Liver (tissue), 9 donors: ENCODE measurements around the gene DUSP1. TPM values are rescaled to one million over a fixed set of nuclear protein-coding genes. Genes with fewer than 3 reads are reported as not detected.

Experiments
- DNase-seq: peaks from one replicate; pipeline ENCODE4 v3.0.0-alpha.2; 2017; ENCODE audit warnings: low spot score
- H3K27ac ChIP-seq, 2 donors: one replicate each; pipeline ENCODE4 v1.7.0; 2013; ENCODE audit warnings: inconsistent platforms in 2 of 2, low read length in 2 of 2, control low read depth in 1 of 2, low read depth in 1 of 2, mild to moderate bottlenecking in 1 of 2
- H3K27me3 ChIP-seq, 4 donors: one replicate each; pipeline versions ENCODE4 v1.6.1 to v1.7.0; 2013; ENCODE audit warnings: low read length in 3 of 4, inconsistent platforms in 1 of 4, mild to moderate bottlenecking in 1 of 4, moderate library complexity in 1 of 4; ENCODE audit not compliant: control insufficient read depth in 4 of 4, insufficient read depth in 4 of 4
- H3K36me3 ChIP-seq, 4 donors: one replicate each; pipeline versions ENCODE4 v1.6.1 to v1.7.0; 2013; ENCODE audit warnings: low read length in 3 of 4, mild to moderate bottlenecking in 3 of 4, low read depth in 1 of 4, moderate library complexity in 1 of 4; ENCODE audit not compliant: control insufficient read depth in 4 of 4, insufficient read depth in 3 of 4
- H3K4me1 ChIP-seq, 4 donors: one replicate each; pipeline versions ENCODE4 v1.6.1 to v1.7.0; 2013; ENCODE audit warnings: low read length in 3 of 4, mild to moderate bottlenecking in 3 of 4, moderate library complexity in 1 of 4; ENCODE audit not compliant: control insufficient read depth in 4 of 4, insufficient read depth in 4 of 4
- H3K4me3 ChIP-seq, 3 donors: one replicate each; pipeline versions ENCODE4 v1.6.1 to v1.7.0; 2013; ENCODE audit warnings: low read length in 3 of 3, control low read depth in 1 of 3, low read depth in 1 of 3, mild to moderate bottlenecking in 1 of 3
- H3K9ac ChIP-seq, 2 donors: one replicate each; pipeline ENCODE4 v1.7.0; 2013; ENCODE audit warnings: low read length in 2 of 2, mild to moderate bottlenecking in 2 of 2, moderate library complexity in 2 of 2, control low read depth in 1 of 2, low read depth in 1 of 2
- H3K9me3 ChIP-seq, 4 donors: one replicate each; pipeline versions ENCODE4 v1.6.1 to v1.7.0; 2013; ENCODE audit warnings: low read length in 3 of 4; ENCODE audit not compliant: control insufficient read depth in 4 of 4
- EGR1 ChIP-seq, 2 donors: IDR thresholded peaks; 2 replicates each; pipeline ENCODE4 v1.6.1; 2016 to 2018; ENCODE audit warnings: antibody characterized with exemption in 2 of 2, low read depth in 2 of 2
- FOXA1 ChIP-seq: IDR thresholded peaks from 2 replicates; pipeline ENCODE4 v1.6.1; 2016; ENCODE audit warnings: antibody characterized with exemption
- FOXA2 ChIP-seq: IDR thresholded peaks from 2 replicates; pipeline ENCODE4 v1.6.1; 2016; ENCODE audit warnings: antibody characterized with exemption
- GABPA ChIP-seq, 2 donors: IDR thresholded peaks in 1 of 2; conservative IDR thresholded peaks in 1 of 2; 2 replicates each; pipeline ENCODE4 v1.6.1; 2016; ENCODE audit warnings: antibody characterized with exemption in 2 of 2, mild to moderate bottlenecking in 1 of 2, moderate library complexity in 1 of 2
- HNF4A ChIP-seq, 2 donors: conservative IDR thresholded peaks; 2 replicates each; pipeline ENCODE4 v1.6.1; 2016; ENCODE audit warnings: antibody characterized with exemption in 2 of 2, mild to moderate bottlenecking in 2 of 2
- HNF4G ChIP-seq: IDR thresholded peaks from 2 replicates; pipeline ENCODE4 v1.6.1; 2016; ENCODE audit warnings: antibody characterized with exemption
- JUND ChIP-seq, 2 donors: IDR thresholded peaks; 2 replicates each; pipeline ENCODE4 v1.6.1; 2016; ENCODE audit warnings: antibody characterized with exemption in 2 of 2
- MAX ChIP-seq: IDR thresholded peaks from 2 replicates; pipeline ENCODE4 v1.6.1; 2016; ENCODE audit warnings: antibody characterized with exemption
- NR2F2 ChIP-seq: IDR thresholded peaks from 2 replicates; pipeline ENCODE4 v1.6.1; 2016; ENCODE audit warnings: antibody characterized with exemption
- RAD21 ChIP-seq, 2 donors: IDR thresholded peaks; 2 replicates each; pipeline ENCODE4 v1.6.1; 2016; ENCODE audit warnings: antibody characterized with exemption in 2 of 2, mild to moderate bottlenecking in 2 of 2
- RXRA ChIP-seq, 2 donors: IDR thresholded peaks; 2 replicates each; pipeline ENCODE4 v1.6.1; 2017 to 2018; ENCODE audit warnings: antibody characterized with exemption in 2 of 2, mild to moderate bottlenecking in 1 of 2
- SP1 ChIP-seq: IDR thresholded peaks from 2 replicates; pipeline ENCODE4 v1.6.1; 2018; ENCODE audit warnings: antibody characterized with exemption, mild to moderate bottlenecking
- TAF1 ChIP-seq: conservative IDR thresholded peaks from 2 replicates; pipeline ENCODE4 v1.6.1; 2016; ENCODE audit warnings: antibody characterized with exemption, mild to moderate bottlenecking
- YY1 ChIP-seq: IDR thresholded peaks from 2 replicates; pipeline ENCODE4 v1.6.1; 2016; ENCODE audit warnings: antibody characterized with exemption, mild to moderate bottlenecking
- ZBTB33 ChIP-seq: IDR thresholded peaks from 2 replicates; pipeline ENCODE4 v1.6.1; 2016; ENCODE audit warnings: antibody characterized with exemption
- WGBS: extraction: QIAGEN DNeasy Blood & Tissue Kit; methylation state at CpG from one replicate; pipeline ENCODE4 v1.1.7; 2013; 5-methylcytosine and 5-hydroxymethylcytosine counted together
- polyA plus RNA-seq, 2 donors: library from polyadenylated mRNA; stranded (reverse) in 1 of 2; unstranded in 1 of 2; fragments of 200-250 nt in 1 of 2; fragments of >200 nt in 1 of 2; fragmentation: Nextera tagmentation in 1 of 2; extraction: Ambion mirVana in 1 of 2; gene quantifications; one replicate each; pipeline versions ENCODE4 v1.2.1 to v1.2.3, GENCODE V29; 2013 to 2015
- total RNA-seq, 2 donors: library from RNA; depleted of rRNA; stranded (reverse); fragments of >200 nt; gene quantifications; one replicate each; pipeline ENCODE4 v1.2.3, GENCODE V29; 2014
- TF ChIP-seq, protein P1 (sequence below): IDR thresholded peaks from 2 replicates; pipeline ENCODE4 v1.6.1; 2016; ENCODE audit warnings: antibody characterized with exemption, mild to moderate bottlenecking
- TF ChIP-seq, protein P2 (sequence below): IDR thresholded peaks from 2 replicates; pipeline ENCODE4 v1.6.1; 2016; ENCODE audit warnings: antibody characterized with exemption
- TF ChIP-seq, protein P3 (sequence below): fragments of 150-350 bp; IDR thresholded peaks from 2 replicates; pipeline ENCODE4 v1.5.1; 2017; ENCODE audit warnings: improper control_type of control experiment, low read depth, low read length; ENCODE audit not compliant: missing input control
- donor health status: healthy.
- donor health status: healthy.
- donor health status: healthy.
- donor health status: healthy.
- donor health status: healthy.

DUSP1 gene
- total and polyA plus RNA-seq, 4 donors, result 53.2 to 237 (median 110) TPM

- no peaks in the 10 kb centered on the region for H3K36me3 ChIP-seq
- WGBS, result 85% methylated on average over 9 of the region's 9 CpGs
- no peak overlapping the region for H3K9ac ChIP-seq
- H3K9me3 ChIP-seq, result no peaks in the 10 kb centered on the region
- H3K4me3 ChIP-seq, result no peak overlapping the region
- TF ChIP-seq RAD21 (IDR thresholded peaks at IDR 0.05) (peak in 1 of 2 donors; percentile 22), NR2F2 (no peak), SP1 (no peak), FOXA1 (no peak)
- H3K27ac ChIP-seq, result peak overlapping the region; percentile 54 to 57
- no peaks in the 10 kb centered on the region for H3K27me3 ChIP-seq
- no peak for DNase-seq
- peaks cover 3 to 31% (median 18%) of the 10 kb centered on the region in 4 donors for H3K4me1 ChIP-seq
These were observed 15.9 kb upstream of the DUSP1 start for GRCh38 chr5:172786736-172787462.

GRCh38 chr5:172785429-172786088 lies 14.6 kb upstream of the DUSP1 start:
- DNase-seq, result no peak
- WGBS, result 82% methylated on average over 7 of the region's 7 CpGs
- peaks cover 3 to 35% (median 18%) of the 10 kb centered on the region in 4 donors for H3K4me1 ChIP-seq

More at GRCh38 chr5:172785429-172786088, 14.6 kb upstream of the DUSP1 start:
- H3K27me3 ChIP-seq, result no peaks in the 10 kb centered on the region
- no peaks in the 10 kb centered on the region for H3K36me3 ChIP-seq
- TF ChIP-seq RAD21 (IDR thresholded peaks at IDR 0.05) (peak; percentile 13 to 55), FOXA1 (no peak), MAX (peak; percentile 70), JUND (IDR thresholded peaks at IDR 0.05) (peak in 1 of 2 donors; percentile 51), GABPA (IDR thresholded peaks at IDR 0.05 in 1 of 2, conservative IDR thresholded peaks at IDR 0.05 in 1 of 2) (no peak), HNF4A (conservative IDR thresholded peaks at IDR 0.05) (peak; percentile 99 to 100), HNF4G (peak; percentile 96), SP1 (peak; percentile 87), ZBTB33 (no peak), RXRA (IDR thresholded peaks at IDR 0.05) (peak; percentile 91 to 96), EGR1 (IDR thresholded peaks at IDR 0.05; ENCODE audit: low read depth in 2 of 2) (no peak), NR2F2 (peak; percentile 56), FOXA2 (peak; percentile 13), YY1 (peak; percentile 81), TAF1 (no peak)
- TF ChIP-seq, protein P1, sequence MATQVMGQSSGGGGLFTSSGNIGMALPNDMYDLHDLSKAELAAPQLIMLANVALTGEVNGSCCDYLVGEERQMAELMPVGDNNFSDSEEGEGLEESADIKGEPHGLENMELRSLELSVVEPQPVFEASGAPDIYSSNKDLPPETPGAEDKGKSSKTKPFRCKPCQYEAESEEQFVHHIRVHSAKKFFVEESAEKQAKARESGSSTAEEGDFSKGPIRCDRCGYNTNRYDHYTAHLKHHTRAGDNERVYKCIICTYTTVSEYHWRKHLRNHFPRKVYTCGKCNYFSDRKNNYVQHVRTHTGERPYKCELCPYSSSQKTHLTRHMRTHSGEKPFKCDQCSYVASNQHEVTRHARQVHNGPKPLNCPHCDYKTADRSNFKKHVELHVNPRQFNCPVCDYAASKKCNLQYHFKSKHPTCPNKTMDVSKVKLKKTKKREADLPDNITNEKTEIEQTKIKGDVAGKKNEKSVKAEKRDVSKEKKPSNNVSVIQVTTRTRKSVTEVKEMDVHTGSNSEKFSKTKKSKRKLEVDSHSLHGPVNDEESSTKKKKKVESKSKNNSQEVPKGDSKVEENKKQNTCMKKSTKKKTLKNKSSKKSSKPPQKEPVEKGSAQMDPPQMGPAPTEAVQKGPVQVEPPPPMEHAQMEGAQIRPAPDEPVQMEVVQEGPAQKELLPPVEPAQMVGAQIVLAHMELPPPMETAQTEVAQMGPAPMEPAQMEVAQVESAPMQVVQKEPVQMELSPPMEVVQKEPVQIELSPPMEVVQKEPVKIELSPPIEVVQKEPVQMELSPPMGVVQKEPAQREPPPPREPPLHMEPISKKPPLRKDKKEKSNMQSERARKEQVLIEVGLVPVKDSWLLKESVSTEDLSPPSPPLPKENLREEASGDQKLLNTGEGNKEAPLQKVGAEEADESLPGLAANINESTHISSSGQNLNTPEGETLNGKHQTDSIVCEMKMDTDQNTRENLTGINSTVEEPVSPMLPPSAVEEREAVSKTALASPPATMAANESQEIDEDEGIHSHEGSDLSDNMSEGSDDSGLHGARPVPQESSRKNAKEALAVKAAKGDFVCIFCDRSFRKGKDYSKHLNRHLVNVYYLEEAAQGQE, result peak; percentile 29
- TF ChIP-seq, protein P2, sequence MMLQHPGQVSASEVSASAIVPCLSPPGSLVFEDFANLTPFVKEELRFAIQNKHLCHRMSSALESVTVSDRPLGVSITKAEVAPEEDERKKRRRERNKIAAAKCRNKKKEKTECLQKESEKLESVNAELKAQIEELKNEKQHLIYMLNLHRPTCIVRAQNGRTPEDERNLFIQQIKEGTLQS, result peak; percentile 12
- TF ChIP-seq, protein P3, sequence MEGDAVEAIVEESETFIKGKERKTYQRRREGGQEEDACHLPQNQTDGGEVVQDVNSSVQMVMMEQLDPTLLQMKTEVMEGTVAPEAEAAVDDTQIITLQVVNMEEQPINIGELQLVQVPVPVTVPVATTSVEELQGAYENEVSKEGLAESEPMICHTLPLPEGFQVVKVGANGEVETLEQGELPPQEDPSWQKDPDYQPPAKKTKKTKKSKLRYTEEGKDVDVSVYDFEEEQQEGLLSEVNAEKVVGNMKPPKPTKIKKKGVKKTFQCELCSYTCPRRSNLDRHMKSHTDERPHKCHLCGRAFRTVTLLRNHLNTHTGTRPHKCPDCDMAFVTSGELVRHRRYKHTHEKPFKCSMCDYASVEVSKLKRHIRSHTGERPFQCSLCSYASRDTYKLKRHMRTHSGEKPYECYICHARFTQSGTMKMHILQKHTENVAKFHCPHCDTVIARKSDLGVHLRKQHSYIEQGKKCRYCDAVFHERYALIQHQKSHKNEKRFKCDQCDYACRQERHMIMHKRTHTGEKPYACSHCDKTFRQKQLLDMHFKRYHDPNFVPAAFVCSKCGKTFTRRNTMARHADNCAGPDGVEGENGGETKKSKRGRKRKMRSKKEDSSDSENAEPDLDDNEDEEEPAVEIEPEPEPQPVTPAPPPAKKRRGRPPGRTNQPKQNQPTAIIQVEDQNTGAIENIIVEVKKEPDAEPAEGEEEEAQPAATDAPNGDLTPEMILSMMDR, result no peak
- H3K9ac ChIP-seq, result no peak overlapping the region
- H3K27ac ChIP-seq, result peak overlapping the region in 1 of 2 donors; percentile 43
- H3K9me3 ChIP-seq, result no peaks in the 10 kb centered on the region
- no peak overlapping the region for H3K4me3 ChIP-seq
